Measurements from ENCODE around the gene RMND5B.

DNA sequence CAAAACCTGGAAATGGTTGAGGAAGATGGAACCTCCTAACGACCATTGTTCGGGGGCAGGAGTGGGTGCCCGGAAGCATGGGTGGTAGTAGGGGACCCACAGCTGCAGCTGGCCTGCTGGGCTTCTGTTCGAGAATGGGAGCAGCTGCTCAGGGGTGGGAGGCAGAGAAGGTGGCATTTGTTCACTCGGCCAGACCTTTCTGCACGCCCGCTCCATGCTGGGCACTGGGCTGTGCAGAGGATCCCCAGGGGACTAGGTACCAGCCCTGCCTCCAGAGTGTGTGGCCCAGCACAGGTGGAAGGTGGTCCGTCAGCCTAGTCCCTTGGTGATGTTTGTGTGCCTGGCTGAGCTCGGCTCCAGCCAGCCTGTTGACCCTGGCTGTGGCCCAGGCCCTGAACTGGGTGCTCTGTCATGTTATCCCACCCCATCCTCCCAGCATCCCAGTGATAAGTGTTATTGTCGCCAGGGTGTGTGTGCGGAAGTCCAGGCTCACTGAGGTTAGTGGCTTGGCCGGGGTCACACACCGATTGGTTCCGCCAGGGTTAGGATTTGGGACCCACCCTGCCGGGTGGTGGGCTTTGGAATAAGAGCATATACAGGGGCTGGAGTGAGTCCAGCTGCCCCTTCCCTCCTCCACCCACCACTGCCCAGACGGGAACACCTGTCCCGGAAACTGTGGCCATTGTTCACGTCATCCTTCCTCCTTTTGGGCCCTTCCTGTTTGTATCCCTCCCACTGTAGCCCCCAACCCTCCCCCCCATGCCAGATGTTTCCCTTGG lies 12.7 kb upstream of the RMND5B start:
- TF ChIP-seq, protein P1, sequence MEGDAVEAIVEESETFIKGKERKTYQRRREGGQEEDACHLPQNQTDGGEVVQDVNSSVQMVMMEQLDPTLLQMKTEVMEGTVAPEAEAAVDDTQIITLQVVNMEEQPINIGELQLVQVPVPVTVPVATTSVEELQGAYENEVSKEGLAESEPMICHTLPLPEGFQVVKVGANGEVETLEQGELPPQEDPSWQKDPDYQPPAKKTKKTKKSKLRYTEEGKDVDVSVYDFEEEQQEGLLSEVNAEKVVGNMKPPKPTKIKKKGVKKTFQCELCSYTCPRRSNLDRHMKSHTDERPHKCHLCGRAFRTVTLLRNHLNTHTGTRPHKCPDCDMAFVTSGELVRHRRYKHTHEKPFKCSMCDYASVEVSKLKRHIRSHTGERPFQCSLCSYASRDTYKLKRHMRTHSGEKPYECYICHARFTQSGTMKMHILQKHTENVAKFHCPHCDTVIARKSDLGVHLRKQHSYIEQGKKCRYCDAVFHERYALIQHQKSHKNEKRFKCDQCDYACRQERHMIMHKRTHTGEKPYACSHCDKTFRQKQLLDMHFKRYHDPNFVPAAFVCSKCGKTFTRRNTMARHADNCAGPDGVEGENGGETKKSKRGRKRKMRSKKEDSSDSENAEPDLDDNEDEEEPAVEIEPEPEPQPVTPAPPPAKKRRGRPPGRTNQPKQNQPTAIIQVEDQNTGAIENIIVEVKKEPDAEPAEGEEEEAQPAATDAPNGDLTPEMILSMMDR (conservative IDR thresholded peaks at IDR 0.05; ENCODE audit: low read depth, low read length), result no peak
- TF ChIP-seq EZH2 (IDR thresholded peaks at IDR 0.05; ENCODE audit: borderline replicate concordance, low read depth, low read length, poor library complexity, severe bottlenecking), result no peak
